NT2/D1 (cell line): ENCODE results near the gene ERH.

Source experiments
- SUZ12 ChIP-seq: IDR thresholded peaks from 2 replicates; pipeline ENCODE4 v1.6.1; 2011; ENCODE audit not compliant: insufficient read length, insufficient read depth; ENCODE audit errors: extremely low read depth
- YY1 ChIP-seq: IDR thresholded peaks from 2 replicates; pipeline ENCODE4 v1.6.1; 2011; ENCODE audit not compliant: insufficient read length, insufficient read depth
- ZNF274 ChIP-seq: IDR thresholded peaks from 2 replicates; pipeline ENCODE4 v1.6.1; 2011; ENCODE audit warnings: mild to moderate bottlenecking, low read depth, low read length

- no peak for TF ChIP-seq SUZ12
- no peak for TF ChIP-seq YY1
- TF ChIP-seq ZNF274, result no peak
Observed at GRCh38 chr14:69366761-69367160, 31.3 kb downstream of the ERH start.
